HG03196 (cell line): ENCODE results near the gene CMKLR1.
A peak's percentile ranks its signal among the peaks of the same experiment; 100 is the strongest.

Experiments used
- ATAC-seq: cut with Tn5 transposase; IDR thresholded peaks from one replicate; pipeline ENCODE4 v1.9.1; 2021; ENCODE audit not compliant: unreplicated experiment

CMKLR1 gene

DNA sequence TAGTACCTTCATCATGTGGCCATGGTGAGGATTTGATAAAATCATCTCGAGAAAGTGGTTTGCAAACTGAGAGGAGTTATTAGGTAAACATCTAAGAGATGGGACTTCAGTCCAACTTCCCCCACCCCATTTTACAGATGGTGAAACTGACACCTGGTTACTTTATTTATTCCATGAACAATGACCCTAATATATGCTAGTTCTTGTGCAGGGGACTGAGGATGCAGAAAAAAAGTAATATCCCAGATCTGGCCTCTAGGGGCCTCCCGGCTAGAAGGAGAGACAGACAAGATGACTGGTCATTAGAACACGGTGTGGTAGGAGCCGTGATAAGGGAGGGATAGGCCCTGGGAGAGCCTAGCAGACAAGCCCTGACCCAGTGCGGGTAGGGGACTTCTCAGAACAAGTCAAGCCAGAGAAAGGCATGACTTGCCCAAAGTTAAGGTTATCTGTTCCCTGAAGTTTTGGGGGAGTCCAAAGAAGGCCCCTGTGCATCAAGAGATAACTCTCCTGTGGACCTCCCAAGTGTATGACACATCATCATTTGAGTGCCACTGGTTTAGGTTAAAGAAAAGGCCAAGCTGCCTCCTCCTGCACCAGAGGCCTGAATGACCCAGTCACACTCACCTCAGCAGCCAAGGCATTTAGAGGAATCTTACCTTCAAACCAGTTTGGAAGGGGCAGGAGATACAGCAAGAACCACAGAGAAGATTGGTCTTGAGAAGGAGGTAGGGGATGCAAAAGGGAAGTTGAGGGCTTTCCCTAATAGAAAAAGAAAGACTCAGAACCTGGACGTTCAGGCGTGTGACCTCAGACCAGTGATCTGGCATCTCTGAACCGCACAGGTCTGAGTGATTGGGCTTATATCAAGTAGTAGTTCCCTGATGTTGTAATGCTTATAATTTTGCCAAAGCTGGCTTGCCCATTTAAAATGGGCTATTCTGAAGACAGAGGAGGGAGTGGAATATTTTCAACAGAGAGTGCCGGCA, 1.6 kb downstream of the CMKLR1 start:
- ATAC-seq = no peak

DNA sequence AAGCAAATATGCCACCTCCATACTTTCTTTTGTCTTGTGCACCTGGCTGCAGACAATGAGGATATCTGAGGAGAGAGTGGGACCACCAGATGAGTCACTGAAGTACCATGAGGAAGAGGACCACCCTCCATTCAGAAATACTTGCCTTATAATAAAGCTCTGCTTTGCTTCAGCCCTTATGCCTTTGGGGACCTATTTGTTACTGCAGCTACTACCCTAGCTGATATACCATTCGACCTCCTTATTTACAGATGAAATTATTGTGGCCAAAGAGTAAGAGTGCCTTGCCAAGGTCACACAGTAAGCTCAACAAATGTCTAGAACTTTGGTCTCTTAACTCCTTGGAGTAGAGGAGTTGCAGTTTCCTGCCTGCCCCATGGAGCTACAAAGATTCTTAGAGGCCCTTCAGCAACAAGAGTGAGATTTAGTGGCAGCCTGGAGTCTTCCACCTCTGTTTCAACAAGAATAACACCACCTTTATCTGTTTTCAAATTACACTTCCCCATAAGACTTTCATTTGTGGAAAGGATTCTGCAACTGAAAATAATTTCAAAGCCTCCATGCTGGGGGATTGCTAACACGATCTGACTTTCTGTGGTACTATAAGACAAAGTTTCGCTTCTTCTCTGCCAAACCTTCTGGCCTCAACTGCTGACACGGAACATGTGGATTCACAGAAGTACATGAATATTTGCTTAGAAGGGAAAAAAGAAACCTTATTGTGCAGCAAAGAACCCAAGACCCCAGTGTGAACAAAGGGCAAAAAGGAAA, 3.6 kb downstream of the CMKLR1 start:
- ATAC-seq = peak; percentile 36

DNA sequence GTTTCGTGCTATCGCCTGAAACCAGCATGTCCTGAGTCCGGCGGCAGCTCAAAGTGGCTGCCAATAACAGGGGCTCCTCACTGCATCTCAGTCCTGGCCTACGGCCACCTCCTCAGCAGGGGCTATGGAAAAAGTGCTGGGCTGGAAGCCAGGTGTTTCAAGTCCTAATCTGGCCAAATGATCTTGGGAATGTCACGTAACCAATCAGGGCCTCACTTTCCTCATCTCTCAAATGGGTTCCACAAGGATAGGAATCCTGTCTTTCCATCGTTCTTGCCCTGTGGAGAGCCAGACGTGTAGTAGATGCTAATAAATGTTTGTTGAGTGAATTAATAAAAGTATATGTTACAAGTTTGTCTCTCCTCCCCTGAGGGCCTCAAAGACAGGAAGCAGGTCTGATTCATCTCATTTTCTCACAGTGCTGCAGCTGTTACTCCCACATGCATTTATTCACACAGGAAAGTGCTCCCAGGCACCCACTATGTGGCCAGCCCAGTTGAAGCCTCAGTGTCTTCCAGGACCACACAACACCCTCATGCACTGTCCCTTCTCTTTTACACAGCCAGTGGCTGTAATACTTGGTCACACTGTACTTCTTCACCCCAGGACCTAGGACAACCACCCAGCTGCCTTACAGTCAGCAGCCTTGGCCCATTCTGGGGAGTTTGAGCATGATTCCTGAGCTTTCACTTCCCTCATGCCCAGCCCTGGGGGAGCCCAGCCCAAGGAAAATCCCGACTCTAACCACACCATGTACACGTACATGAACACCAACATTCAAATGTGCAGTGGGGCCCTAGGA, 5.0 kb downstream of the CMKLR1 start:
- no peak for ATAC-seq

DNA sequence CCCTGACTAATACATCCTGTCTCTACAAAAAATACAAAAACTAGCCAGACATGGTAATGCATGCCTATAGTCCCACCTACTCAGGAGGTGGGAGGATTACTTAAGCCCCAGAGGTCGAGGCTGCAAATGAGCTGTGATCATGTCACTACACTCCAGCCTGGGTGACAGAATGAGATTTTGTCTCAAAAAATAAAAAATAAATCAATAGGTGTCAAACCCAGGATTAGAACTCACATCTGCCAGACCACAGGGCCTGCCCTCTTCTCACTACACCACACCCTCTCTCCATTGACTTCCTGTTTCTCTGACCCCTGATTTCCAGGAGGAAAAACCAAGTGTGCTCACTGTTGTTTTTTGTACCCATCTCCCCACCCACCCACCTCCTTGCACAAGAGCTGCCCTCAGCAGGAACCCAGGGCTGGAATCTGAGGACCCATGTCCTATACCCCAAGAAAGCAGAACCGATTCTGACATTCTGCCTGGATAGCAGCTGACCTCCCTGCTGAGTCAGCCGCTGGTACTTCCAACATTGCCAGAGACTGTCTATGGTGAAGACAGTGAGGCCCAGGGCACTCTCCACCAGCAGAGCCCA, 6.2 kb downstream of the CMKLR1 start:
- no peak for ATAC-seq

DNA sequence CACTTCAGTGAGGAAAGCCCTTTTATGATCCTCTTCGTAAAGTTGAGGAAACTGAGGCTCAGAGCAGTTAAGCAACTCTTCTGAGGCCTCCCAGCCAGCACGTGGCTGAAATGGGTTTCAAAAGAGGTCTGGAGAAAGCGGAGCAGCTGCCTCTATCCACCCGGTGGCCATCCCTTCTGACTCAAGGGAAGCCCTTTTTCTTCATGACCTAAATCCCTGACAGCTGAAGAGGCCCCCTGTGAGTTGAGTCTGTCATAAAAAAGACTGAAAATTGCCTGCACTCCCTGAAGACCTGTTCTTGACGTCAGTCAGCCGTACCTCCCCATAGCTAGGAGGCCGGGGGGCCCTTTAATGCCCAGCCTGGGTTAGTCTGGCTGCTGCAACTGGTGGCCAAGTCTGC, 10.7 kb downstream of the CMKLR1 start:
- ATAC-seq = no peak

DNA sequence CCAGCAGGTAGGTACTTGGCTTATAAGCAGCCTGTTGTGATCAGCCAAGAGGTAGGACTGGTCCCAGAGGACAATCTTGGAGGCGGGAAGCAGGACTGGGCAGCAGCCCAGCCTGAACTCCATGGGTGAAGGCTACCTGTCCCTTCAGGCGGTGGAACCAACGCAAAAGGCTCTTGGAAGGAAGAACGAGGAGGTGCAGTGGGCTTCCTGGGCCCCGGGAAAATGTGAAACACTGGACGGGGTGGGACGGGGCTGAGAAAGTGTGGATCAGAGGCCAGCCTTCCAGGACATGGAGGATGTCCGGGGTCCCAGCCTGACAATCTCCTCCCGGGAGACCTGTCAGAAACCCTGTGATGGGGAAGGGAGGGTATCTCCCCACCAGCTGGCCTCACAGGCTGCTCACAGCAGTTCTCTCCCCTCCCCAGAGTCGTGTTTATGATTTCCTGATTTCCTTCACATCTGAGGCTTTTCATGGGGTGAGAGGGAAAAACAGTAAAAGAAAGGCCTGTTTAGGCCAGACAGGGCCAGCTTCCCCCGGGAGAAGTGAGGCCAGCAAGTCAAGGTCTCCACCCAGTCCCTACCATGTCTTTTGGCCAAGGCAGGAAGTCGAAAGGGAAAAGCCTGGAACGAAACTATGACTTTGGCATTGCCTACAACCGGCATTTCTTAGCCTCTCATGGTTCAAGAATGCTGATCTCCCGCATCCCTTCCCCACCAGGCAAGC, 11.3 kb downstream of the CMKLR1 start:
- no peak for ATAC-seq

DNA sequence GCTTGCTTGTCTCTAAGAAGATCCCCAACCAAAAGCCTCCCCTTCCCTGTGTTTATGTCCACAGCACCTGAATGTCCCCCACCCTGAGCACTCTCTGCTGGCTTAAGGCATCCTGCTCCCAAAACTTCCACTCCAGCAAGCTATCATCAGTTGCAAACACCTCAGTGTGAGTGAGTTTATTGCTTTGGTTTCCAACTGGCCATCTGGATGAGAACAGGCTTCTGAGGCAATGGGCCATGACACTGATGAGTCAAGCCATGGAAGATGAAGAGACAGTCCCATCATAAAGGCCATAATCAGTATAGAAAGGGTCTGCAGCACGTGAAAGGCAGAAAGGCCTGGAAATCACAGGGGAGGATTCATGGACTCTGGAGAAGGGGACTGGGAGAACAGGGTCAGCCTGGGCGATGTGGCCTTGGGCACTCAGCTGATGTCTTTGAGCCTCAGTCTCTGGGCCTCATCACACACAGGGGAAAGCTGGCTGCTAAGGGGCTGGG, 12.8 kb downstream of the CMKLR1 start:
- no peak for ATAC-seq

DNA sequence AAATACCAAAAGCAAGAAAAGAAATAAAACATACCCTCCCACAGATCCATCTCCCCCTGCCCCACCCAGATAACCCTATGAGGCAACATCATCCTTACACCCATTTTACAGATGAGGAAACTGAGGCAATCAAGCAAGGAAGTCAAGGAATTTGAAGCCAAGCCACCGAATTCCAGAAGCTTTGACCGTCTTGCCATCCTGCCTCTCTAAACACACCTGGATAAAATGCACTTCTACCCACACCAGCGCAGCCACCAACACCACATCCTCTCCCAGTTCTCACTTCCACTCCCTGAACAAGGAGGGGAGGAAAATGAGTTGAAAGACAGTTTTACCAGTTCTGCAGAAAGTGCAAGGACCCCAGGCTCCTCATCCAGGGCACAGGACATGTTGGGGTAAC, 13.6 kb downstream of the CMKLR1 start:
- no peak for ATAC-seq

DNA sequence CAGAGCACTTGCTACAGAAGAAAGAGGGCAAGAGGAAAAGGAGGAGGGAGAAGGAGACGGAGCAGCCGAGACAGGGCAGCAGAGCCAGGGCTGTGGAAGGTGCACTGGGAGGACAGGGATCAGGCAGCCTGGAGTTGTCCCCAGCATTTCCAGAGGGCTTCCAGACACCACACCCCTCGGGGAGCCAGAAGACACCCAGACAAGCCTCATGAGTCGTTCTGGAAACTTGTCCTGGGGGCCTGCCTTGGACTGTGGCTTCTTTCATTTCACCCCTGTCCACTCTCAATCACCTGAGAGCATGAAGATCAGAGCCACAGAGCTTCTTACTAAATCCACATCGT, 14.1 kb downstream of the CMKLR1 start:
- no peak for ATAC-seq

DNA sequence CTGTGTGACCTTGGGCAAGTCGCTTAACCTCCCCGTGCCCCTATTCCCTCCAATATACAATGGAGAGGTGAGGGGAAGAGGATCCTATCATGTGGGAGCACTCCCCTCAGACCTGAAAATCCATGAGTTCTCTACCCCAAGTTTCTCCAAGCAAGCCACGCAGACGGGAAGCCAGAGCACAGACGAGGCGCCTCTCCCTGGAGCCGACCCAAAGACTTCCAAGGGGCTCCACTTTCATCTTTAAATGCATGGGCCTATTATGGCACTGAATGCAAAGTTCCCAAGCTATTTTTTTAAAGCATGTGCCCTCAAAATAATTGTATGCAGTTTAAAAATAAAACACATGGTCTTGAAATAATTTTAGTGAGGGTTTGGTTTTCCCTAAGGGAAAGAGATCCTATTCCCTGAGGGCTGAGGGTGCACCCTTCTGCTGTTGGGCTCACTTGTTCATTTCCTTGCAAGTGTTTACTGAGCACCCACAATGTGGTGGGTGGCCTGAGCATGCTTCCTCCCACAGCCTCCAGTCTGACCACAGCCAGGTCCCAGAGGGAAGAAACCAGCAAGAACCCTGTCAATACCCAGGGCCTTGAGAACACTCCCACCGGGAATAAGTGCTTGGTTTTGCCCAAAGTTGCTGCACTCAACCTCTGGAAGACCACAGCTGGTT, 14.6 kb downstream of the CMKLR1 start:
- no peak for ATAC-seq

DNA sequence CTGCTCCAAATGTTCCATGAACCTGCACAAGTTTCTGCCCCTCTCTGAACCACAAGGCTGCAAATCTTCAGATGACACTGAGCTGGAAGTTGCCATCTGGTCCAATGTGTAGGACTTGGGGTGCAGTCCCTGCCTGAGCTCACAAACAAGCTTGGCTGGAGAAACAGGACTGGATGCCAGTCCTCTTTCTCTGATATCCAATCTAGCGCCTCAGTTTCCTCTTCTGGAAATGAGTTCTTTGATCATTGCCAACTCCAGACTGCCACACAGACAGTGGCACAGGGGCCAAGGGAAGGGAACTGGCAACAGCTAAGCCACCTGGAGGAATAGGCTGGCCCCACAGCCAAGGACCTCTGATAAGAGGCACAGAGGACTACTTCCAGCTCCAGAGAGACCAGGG, 15.5 kb downstream of the CMKLR1 start:
- ATAC-seq = no peak

DNA sequence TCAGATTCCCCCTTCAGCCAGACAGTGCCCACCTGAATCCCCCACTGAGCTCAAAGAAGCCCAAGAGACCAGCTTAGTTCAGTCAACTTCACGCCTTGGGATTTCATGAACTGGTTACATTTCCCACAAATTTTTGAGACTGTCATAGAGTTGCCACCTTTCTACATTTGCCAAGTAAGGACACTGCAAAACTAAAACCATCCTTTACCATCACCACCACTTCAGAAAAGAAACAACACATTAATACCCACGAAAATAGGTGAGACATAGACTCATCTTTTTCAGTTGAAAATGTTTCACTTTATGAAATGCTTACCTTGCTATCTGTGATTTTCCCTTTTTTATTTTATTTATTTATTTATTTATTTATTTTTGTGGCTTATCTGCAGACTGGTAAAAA, 16.1 kb downstream of the CMKLR1 start:
- no peak for ATAC-seq

DNA sequence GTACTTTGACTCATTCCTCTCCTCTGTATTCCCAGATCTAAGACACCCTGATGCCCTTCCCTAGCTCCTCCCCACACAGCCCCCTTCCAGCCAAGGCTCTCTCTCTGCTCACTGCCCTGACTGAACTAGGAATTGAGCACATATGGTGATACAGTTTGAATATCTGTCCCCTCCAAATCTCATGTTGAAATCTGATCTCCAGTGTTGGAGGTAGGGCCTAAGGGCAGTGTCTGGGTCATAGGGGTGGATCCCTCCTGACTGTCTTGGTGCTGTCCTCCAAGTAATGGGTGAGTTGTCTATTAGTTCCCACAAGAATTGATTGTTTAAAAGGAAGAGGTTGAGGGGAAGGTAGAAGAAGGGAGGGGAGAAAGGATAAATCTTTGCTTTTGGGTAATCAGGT, 17.4 kb downstream of the CMKLR1 start:
- ATAC-seq = no peak

DNA sequence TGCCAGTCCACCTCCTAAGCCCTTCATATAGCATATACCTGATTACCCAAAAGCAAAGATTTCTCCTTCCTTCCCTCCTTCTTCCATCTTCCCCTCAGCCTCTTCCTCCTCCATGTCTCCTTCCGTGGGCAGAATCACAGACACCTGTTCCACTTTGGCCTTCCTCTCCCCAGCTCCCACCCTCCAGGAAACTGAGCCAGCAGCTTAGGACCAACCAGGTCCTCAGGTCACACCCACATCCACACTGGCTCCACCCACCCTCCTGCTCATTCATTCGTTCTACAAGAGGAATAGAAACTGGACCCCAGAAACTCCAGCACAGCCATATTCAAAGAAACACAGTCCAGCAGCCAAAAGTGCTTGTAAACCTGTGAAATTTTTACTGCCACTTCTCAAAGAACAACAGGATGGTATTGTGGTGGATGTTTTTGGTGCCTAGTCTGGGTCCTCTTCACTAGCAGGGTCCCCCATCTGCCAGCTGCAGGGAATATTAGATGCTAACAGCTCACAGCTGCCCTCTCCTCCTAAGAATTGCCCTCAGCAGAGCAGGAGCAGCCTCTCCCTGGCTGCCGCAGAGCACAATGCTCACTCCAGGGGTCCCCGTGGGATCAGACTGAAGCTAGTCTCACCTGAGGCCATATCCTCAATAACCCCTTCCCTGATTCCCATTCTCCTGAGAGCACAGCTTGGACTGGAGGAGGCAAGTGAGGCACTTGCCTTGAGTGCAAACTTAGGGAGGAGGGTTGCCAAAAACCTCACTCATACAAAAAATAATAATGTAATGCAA, 18.4 kb downstream of the CMKLR1 start:
- ATAC-seq = no peak

DNA sequence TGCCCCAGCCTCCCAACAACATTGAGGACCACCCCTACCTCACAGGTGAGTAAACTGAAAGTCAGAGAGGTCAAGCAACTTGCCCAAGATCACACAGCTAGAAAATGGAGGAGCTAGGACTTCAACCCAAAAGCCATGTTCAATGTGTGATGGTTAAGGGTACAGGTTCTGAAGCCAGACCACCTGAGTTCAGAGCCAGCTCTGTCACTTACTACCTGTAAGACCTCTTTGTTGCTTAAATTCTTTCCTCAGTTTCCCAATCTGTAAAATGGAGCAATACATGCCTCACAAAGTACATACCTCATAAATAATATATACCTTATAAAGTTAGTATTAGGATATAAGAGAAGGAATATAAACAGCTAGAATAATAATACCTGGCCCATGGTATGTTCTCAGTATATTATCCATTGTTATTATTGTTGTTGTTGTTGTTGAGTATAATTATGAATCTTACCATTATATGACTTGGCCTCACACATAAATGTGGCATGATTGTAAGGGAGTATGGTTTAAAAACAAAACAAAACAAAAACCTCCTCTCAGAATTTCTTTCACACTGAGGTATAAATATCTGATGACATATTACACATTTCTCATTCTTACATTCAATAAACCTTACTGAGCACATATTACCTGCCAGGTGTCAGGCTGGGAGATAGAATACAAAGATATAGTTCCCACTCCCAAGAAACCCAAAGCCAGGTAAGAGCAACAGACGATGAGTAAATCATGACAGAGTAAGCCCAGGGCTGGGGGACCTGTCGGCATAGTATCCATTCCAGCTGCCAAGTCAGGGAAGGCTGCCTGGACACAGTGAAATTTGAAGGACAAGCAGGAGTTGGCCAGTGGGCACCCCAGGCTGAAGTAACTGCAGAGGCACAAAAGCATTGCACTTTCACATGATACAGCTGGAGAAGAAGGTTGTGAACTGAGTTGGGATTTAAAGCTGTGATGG, 19.6 kb downstream of the CMKLR1 start:
- no peak for ATAC-seq

DNA sequence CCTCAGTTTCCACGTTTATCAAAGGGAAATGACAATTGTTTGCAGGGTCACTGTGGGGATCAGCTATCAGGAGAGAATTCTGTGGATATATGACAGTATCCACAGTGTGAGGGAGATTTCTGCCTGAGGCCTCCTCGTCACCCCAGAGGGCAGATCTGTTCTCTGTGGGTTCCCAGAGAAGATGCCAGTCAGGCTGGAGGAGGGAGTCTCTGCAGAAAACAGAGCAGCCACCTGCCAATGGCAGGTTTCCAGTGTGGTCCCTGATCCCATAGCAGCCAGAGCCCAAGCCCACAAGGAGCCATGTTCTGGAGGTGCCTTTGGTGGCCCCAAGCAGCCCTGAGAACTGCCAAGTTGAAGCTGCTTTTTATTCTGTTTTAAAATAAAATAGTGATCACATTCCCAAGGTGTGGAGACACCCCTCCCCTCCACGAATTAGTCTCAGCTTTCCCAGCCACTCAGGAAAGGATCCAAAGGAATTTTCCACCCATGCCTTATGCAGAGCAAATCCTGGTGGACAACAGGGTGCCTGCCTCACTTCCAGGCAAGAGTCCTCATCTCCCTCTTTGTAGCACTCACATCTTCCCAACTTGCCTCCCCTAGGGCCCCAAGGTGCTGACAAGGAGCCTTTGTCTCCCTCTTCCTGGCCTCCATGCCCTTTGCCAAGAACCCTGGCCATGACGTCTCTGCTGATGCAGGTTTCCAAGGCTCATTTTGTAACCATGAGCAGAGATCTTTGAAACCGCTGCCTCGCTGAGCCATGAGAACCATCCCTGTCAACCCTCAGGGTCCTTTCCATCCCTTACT, 20.4 kb downstream of the CMKLR1 start:
- no peak for ATAC-seq
